NCI-H2029 treated with DMSO at 0.1 percent for 48 hours (cell line): ENCODE results near the gene GREM2.

Source experiments
- DNase-seq: peaks from one replicate; lab custom pipeline; 2025; lab: John Stamatoyannopoulos, UW

The GREM2 gene

DNA sequence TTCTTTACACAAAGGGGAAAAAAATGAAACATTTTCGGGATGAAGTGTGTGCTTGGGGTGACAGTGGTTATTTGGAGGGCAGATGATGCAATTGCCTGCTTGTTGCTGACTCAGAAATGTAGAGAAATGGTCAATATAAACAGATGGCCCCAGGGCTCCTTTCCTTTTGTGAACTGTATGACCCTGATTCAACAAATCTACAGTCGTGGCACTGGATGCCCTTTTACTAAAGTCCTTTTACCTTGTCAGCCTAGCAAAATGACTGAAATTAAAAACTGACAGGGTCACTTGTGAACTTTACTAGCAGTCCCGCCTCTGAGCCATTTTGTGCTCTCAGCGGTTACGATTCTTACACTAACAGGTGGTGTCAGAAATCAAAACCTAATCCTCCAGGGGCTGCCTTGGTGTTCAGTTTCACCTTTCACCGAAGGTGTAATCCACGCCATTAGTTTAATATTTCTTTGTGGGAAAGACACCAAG, 49.8 kb downstream of the GREM2 start:
- DNase-seq, result no peak

GRCh38 chr1:240559781-240560180, 52.2 kb downstream of the GREM2 start:
- DNase-seq, result no peak

DNA sequence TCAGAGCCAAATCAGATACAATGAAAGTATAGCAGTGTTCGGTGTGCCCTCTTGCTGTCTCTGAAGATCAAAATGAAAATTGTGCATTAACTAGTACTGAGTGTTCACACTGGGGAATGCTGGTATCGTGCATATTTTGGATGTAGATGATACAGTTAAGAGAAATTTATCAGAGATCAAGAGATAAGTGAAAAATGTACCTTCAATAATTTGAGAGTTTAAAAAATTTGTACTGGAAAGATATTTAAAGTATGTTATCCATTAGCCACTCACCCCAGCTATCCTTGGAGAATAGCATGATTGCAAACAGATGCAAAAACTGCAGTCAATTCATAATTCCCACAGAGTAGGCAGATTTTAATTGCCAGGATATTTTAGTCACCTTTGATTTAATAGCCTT, 56.4 kb downstream of the GREM2 start:
- no peak for DNase-seq

DNA sequence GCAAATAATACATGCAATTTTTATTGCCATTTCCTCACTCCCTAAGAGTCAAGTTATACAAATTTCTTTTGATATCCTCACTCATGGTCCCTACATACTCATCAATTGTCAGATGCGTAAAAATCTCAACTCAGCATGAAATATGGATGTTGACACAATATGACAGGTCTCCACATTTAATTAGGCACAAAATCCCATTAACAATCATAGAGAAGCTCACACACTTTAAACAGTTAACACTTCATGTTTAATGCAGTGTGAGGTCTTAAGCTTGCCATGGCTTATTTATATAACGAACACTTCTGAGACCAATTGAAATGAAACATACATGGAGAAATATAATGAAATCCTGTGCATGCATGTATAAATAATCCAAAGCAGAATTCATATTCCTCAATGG, 58.6 kb downstream of the GREM2 start:
- DNase-seq, result no peak

DNA sequence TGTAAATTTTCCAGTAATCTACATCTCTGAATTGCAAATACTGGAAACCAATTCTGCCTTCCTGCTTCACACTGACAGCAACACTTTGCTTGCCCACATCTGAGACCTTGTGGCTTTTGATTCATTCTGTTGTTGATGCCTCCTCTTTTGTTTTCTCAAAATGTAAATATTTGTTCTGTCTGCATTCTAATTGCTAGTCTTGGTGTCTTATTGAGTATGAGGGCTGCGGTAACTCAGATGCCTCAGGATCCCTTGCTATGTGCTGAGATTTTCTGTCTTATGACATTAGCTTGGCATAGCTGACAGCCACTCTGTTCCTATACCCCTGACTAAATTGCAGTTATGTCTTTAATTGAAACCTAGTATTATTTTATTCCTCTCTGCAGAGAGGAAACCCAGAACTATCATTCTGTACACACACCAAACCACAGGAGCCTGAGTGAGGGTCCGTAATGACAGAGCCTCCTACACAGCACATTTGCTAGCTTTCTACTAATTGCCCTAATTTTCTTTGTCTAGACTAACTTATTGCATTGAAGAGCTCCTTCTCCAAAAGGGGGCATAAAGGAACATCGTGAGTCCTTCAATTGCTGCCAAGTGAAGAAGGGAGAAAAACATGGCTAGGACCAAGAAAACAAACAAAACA, 72.1 kb downstream of the GREM2 start:
- no peak for DNase-seq

GRCh38 chr1:240538776-240539430, 73.1 kb downstream of the GREM2 start:
- DNase-seq, result no peak

GRCh38 chr1:240533154-240533780, 78.7 kb downstream of the GREM2 start:
- DNase-seq, result no peak

GRCh38 chr1:240528591-240528990, 83.4 kb downstream of the GREM2 start:
- no peak for DNase-seq

DNA sequence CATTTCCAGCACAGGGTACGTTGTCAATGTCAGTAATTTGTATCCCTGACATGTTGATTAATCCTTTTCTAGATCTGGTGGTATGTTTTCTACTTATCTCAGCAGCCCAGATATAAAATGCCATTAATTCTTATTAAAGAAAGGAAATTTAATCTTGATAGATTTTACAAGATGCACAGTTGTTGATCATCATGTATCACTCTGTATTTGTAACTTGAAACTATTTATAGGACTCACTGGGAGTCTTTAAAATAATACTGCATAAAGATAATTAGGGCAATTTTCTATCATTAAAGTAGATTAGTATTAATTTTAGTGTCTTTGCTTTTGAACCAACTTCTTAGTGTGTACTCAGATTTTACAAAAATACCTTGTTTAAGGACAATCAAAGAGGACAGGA, 84.9 kb downstream of the GREM2 start:
- DNase-seq, result no peak

DNA sequence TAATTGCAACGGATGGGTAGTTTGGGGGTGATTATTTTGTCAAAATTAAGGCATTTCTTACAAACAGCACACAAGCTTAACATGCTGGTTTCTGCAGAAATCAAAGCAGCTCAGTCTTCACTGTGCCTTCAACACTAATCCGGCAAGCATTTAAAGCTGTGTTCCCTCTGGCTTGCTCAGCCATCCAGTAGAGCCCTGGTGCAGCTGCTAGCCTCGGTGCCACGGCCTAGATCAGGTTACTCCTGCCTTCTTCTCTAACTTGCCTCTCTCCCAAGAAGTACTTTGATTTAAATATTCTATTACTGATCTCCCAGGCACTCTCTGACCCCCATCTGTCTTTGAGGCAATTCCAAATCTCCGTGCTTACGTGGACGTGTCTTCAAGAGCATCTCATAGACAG, 85.6 kb downstream of the GREM2 start:
- DNase-seq, result no peak

DNA sequence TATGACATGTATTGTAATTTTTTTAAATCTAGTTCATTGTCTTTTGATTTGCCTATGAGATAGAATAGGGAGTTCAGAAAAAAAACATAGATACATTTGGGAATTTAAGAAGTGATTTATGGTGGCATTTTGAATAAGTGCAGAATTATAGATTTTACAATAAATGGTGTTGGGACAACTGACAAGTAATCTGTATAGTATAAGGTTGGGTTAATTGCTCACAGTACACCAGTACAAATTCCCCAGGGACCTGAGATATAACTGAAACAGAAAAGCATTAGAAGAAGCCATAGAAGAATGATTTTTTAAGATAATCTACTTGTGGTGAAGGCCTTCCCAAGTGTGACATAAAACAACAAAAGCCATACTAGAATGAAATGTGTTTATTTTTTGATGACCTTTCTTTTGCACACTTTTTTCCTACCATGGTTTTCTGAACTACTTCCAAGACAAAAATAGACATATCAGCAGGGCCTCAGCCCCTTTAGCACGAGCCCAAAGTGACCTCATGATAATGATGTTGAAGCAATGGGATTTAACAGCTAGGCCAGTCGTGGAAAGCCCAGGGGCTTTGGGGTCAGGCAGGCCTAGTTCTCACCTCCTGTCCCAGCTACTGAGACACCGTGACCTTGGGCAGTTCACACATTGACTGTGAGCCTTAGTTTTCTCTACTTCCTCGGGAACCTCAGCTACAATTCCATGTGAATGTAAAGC, 87.4 kb downstream of the GREM2 start:
- no peak for DNase-seq

DNA sequence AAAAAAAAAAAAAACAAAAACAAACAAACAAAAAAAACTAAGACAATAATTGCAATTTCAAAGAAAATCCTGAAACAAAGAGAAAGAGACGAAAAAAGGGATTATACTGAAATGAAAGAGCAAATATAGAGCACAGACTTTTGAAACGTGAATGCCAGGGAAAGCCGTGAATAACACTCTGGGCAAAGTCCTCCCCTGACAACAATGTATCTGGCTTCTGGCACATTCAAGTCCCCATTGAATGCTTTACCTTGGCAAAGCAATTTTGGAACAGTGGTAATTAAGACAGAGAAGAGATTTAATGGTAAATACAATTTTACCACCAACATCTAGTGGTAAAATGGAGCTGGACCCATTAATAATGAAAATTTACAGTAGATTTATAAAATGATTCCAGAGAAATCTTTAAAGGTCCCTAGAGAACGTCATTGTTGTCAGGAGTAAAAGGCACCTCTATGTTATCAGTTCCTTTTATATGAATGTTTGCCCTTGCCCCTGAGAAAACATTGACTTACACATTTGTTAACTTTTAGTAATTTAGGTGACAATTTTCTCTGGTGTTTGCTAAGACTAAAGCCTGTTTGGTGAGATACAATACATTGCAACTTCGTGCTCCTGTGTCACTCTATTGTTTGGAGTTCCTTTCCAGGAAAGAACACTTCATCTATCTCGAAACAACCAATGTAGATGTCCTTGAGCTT, 89.7 kb downstream of the GREM2 start:
- DNase-seq, result no peak

DNA sequence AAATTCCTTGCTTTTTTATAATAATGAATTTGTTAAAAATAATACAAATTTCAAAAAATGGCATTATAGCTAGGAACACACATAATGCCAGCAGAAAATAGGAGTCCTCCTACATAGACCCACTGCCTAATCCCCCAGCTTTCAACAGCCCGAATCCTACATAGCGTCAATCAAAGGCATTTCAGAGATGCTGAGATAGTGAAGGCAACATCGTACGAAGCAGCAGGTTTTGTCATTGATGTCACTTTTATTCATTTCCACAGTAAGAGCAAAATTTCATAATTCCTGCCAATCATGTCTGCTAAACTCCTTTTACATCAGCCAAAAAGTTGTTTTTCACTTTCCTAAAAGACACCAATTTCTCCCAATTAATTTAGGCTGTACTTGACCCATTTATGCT, 94.1 kb downstream of the GREM2 start:
- no peak for DNase-seq

DNA sequence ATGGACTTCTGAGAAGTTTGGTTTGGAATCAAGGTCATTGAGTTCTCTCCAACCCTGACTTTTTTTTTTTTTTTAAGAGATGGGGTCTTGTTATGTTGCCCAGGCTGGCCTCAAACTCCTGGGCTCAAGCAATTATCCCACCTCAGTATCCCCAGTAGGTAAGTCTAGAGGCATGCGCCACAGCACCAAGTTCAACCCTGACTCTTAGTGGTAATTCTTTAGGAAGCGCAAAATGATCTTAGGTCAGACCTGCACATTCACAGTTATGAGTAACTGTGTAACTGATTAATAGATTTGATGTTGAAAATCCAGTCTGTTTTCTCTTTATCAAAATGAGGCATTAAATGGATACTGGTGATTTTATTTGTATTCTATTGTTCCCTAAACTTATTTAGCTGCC, 95.9 kb downstream of the GREM2 start:
- no peak for DNase-seq

DNA sequence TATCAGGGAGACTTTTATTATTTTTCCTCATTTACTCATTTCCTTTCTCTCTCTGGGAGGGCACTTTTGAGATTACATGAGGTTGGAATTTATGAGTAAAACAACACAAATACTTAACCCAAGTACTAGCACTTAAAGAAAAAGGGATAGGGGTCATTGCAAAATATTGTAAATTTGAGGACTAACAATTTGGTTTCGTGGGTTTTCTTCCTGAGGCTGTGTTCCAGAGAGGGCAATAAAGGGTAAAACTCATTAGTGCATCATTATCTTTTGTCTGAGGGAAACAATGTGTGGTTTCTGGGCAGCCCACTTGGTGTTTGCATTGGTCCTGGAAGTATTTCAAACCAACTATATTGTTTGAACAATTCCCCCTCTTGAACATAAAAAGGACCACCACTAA, 96.5 kb downstream of the GREM2 start:
- DNase-seq, result no peak

DNA sequence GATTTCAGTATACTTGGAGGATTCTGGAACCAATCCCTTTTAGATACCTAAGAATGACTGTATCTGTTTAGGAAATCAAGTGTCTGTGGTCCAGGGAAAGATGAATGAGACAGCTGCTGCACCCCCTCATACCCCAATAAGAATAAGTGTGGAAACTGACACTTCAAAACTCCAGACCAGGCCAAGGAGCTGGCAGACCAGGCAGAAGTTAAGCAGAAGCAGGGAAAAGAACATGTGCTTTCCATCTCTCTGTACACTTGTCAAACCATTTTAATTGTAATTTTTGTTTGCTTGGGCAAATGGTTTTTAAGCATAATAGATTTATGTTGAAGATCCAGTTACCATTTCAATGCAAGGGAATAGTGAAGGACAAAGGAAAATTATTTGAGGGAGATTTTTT, 100.2 kb downstream of the GREM2 start:
- no peak for DNase-seq

DNA sequence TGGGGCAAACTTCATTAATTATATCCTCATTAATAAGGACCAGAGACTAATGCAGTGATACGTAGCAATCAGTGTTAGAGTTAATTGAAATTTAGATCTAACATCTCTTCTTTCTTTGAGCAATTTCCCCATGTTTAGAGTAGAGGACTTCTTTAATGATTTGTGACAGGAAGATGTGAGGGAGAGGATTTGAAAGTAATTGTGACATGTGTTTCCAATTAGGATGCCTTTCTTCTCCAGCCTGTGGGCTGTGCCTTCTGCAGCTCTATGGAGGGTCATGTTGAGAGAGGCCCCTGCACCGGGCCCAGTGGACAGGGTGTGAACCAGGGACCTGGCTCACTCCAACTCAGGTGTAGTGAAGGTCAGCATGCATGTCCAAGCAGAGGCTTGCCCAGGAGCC, 103.0 kb downstream of the GREM2 start:
- no peak for DNase-seq

GRCh38 chr1:240508201-240508600, 103.8 kb downstream of the GREM2 start:
- no peak for DNase-seq

- no peak for DNase-seq
Measured at GRCh38 chr1:240506176-240506575, 105.8 kb downstream of the GREM2 start.

DNA sequence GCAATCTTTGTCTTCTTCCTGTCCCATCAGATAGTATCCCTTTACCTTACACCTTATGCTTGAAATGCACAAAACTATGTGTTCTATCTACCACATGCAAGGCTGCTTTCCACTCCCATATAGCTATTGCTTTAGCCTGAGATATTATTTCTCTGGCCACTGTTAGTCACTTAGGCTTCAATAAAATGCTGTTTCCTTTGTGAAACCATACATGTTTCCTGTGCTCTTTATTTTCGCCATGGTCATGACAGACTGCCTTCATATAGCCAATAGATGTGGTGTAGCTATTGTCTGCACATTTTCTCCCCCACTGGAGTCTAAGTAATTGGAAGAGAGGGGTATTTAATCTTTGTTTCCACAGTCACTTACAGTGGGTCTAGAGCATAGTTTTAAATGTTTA, 108.4 kb downstream of the GREM2 start:
- DNase-seq, result no peak

GRCh38 chr1:240503036-240503435, 108.9 kb downstream of the GREM2 start:
- DNase-seq, result no peak

DNA sequence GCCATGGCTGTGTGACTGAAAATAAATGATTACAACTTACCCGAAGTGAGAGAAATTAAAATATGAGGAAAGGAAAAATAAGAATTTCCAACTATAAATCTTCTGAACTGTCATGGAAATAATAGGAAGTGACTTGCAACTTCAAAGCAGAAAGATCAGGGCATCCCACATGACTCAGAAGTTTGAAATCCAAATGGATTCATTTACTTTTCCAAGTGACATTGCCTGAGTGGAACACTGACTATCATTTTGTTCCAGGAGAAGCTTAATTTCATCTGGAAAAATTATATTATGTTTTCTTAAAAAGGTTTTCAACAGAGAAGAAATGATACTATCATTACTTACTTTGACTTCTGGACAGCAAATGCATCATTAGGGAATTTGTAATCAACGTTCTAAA, 110.8 kb downstream of the GREM2 start:
- no peak for DNase-seq
